NCI-H1092 (cell line): Measurements from ENCODE around the gene GSE1.
A peak's percentile ranks its signal among the peaks of the same experiment; 100 is the strongest.

Experiments used
- DNase-seq: peaks from one replicate; lab custom pipeline; 2025; lab: John Stamatoyannopoulos, UW

Gene GSE1

DNA sequence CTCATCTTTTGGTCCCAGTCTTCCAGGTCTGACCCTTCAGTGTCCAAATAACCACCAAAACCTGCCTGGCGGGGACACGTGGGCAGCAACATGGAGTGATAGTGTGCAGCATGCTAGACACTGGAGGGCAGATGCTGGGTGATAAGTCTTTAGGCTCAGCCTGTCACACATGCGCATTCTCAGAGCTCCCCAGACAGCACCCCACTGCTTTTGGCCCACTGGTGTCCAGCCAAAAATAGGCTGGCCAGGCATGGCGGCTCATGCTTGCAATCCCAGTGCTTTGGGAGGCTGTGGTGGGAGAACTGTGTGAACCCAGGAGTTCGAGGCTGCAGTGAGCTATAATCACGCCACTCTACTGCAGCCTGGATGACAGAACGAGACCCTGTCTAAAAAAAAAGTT is 63.3 kb downstream of the GSE1 start:
- DNase-seq = no peak

DNA sequence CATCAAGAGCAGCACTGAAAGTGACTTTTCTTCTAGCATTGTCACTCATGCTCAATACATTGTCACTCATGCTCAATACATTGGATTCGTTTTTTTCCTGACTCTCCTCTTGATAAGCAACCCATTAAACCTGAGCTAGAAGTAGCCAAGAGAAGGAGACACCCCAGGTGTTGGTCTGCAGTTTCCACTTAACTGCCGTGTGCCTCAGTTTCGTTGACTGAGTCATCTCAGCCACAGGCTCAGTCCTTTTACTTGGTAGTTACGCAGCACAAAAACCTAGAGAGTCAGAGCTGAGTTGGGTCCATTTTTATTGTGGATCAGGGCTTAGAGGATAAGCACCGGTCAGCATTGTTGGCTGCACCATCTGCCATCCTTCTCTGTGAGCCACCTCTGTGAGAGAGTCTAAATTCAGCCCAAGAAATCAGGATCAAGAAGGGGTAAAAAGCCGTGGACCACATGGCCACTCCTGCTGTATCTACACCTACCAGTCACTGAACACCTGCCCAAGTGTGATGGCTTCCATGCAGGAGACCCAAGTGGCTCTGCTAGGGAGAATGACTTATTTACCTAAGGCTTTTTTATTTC is 64.4 kb downstream of the GSE1 start:
- no peak for DNase-seq

DNA sequence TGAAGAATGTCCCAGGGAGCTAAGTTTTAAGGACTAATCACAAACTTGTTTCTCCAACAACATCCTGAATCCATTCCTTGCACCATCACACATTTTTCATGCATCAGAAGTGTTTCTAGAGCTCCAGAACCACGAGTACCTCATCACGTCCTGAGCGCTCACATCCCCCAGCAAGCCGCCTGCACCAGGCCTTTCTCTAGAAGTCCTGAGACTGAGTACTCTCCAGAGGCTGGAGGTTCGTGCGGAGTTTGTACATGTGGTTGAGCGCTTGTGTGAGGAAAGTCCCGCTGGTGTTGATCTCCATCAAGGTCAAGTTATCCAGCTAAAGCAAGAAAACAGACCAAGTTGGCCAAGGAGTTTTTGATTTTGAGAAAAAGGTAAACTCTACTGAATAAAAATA is 64.9 kb downstream of the GSE1 start:
- DNase-seq = no peak

DNA sequence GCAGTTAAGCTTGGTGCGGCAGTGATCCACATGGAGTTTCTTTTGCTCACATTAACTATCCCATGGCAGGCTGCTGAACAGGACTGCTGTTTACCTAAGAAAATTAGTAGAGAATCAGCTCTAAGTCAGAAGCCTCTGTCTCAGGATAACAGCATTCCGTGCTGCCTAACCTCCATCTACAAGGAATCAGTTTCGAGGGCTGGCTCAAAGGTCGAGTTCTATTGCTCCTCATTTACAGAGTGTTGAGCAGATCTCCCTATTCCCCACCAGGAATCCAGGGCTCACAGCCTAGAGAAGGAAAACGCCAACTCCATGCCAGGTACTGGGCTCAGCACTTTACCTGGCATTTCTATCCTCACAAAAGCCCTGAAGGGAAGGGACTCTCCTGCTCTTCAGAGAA is 65.7 kb downstream of the GSE1 start:
- no peak for DNase-seq

GRCh38 chr16:85679870-85680269 is 66.7 kb downstream of the GSE1 start:
- DNase-seq = no peak

- no peak for DNase-seq
Measured at GRCh38 chr16:85680352-85680944, 67.3 kb downstream of the GSE1 start.

DNA sequence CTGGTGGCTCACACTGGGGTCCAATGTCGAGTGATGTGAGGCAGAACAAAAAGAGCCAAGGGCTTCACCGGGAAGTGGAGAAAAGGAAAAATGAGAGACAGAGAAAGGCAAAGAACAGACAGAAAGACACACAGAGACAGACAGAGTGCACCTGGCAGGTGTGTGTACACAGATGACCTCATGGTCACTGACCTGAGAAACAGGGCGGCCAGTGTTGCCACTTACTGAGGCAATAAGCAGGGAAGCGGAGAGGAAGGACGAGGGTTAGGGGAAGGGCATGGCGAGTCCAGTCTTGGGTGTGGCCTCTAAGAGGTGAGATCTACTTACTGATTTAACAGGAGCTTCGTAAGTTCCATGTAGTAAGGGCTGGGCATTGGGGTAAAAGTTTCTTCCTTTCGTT is 68.1 kb downstream of the GSE1 start:
- DNase-seq = no peak

DNA sequence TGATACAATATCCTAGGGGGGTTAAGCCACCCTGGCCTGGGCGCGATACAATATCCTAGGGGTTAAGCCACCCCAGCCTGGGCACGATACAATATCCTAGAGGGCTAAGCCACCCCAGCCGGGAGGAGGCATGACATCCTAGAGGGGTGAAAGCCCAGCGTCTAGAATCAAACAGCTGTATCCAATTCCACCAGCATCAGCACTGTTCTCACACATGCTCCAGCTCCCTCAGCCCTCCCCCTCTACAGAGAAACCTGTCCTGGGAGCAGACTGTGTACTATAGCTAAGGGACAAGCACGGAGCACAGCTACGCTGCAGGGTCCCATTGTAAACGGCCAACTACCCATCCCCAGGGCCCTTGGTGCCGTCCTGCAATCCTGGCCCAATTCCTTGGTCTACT is 69.4 kb downstream of the GSE1 start:
- no peak for DNase-seq

GRCh38 chr16:85683363-85683762 is 70.2 kb downstream of the GSE1 start:
- DNase-seq = no peak

DNA sequence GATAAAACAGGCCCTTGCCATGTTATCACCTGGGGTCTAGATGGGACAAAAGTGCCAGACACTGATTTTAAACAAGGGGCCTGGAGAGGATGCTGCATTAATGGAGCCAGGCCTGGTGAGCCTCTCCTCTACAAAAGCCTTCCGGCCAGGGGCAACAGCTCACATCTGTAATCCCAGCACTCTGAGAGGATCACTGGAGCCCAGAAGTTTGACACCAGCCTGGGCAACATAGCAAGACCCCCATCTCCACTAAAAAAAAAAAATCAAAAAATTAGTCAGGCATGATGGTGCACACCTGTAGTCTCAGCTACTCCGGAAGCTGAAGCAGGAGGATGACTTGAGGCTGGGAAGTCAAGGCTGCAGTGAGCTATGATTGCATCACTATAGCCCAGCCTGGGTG is 72.1 kb downstream of the GSE1 start:
- DNase-seq = no peak

DNA sequence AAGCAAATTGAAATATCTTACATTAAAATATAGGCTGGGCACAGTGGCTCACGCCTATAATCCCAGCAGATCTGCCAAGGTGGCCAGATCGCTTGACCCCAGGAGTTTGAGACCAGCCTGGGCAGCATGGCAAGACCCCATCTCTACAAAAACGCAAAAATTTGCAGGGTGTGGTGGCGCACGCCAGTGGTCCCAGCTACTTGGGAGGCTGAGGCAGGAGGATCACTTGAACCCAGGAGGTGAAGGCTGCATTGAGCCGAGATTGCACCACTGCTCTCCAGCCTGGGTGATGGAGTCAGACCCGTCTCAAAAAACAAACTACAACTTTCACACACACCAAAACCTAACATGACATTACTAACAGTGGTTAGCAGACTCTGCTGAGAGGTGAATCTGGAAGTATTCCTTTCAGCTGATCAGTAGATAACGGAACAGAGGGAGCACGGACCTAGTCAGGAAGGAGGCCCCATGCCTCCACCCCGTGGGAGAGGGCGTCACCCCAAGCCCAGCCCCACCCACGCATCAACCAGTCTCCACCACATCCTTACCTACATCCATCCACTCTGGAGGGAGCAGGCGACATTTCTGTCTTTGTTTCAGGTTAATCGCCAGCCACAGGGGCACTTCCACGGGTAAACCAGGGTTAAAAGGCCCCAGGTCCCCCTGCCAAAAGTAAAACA is 73.9 kb downstream of the GSE1 start:
- DNase-seq = no peak

DNA sequence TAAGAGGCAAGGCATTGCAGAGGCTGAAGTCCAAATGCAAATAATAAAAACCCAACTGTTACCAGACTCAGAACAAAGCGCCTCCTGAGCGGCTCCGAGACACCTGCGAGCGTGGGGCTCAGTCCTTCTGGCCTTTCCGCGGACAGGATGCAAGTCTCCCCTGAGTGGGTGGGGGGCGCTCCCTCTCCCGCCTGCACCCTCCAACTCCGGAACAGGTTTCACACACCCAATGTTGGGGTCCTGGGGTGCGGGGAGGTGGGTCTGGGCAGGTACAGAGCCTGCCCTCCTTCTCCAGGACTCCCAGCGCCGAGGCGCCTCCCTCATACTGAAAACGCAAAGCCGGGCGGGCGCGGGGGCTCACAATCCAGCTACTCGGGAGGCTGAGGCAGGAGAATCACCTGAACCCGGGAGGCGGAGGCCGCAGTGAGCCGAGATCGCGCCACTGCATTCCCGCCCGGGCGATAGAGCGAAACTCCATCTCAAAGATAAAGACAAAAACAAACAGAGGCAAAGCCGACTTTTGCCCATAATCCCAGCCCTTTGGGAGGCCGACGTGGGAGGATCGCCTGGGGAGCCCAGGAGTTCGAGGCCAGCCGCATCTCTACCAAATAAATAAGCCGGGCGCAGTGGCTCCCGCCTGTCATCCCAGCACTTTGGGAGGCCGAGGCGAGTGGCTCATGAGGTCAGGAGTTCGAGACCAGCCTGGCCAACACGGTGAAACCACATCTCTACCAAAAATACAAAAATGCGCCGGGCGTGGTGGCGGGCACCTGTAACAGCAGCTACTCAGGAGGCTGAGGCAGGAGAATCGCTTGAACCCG is 74.7 kb downstream of the GSE1 start:
- no peak for DNase-seq

GRCh38 chr16:85688586-85689284 is 75.6 kb downstream of the GSE1 start, which contains the start of gene GINS2:
Gene GINS2 (minus strand): TSS chr16:85688954. CDS start chr16:85688898, 56 bp downstream.
- DNase-seq = peak; percentile 89

DNA sequence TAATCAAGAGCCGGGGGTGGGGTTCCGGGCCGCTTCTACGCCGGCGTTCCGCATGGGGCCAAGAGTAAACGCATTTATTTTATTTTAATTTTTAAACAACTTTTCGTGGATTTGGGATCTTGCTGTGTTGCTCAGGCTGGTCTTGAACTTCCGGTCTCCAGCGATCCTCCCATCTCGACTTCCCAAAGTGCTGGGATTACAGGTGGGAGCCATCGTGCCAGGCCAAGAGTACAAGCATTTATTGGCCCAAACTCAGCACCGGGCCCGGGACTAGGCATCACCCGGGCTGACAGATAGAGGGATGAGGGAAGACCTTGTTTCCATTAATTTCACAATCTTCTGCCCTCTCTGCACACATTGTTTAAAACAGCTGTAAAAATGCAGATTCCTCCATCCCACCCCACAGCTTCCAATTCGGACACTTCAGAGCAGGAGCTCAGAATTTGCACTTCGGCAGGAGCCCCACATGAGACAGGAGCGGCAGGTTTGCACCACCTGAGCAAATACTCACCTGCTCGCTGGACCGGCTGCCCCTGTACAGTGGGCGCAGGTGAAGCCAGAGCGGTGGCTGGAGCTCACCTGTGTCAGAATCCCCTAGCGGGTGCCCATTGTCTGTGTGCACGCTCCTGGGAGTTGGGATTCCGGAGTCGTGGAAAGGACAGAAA is 76.3 kb downstream of the GSE1 start:
- no peak for DNase-seq

- DNase-seq = no peak
Measured at GRCh38 chr16:85689950-85690320, 76.8 kb downstream of the GSE1 start.

GRCh38 chr16:85690469-85691064 is 77.4 kb downstream of the GSE1 start:
- no peak for DNase-seq

GRCh38 chr16:85695196-85696128 is 82.3 kb downstream of the GSE1 start:
- DNase-seq = no peak

DNA sequence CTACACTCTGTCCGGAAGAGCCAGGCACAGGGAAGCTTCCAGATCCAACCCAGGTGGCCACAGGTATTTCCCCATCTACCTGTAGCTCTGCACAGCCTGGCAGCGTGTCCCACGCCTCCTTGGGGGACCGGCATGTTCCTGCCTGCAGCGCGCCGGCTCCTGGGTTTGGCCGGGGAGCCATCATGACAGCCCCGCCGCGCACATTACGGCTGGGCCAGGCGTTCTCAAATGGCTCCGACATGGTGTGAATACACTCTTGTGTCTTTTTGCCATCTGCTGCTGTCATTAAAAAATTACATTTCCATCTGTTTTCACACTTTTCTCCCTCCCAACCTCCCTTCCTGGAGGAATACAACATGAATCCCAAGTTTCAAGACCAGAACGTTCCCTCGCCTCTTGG is 83.7 kb downstream of the GSE1 start:
- no peak for DNase-seq

- DNase-seq = peak; percentile 46
Measured at GRCh38 chr16:85697431-85697830, 84.3 kb downstream of the GSE1 start.

GRCh38 chr16:85698459-85698891 is 85.4 kb downstream of the GSE1 start:
- DNase-seq = no peak
